ENCODE measurements around the gene RAB22A. TPM values are rescaled to one million over a fixed set of nuclear protein-coding genes. Genes with fewer than 3 reads are reported as not detected.

RAB22A gene
- total RNA-seq, 4 donors from 2014 or later = 4.2 to 25.9 (median 20.7) TPM

- no peaks in the 10 kb centered on the region for H3K36me3 ChIP-seq
- intact Hi-C loops (cut with DNase I; ENCODE audit: low total_unique reads) (no loop called here), in situ Hi-C loops (cut with MboI; ENCODE audit: low pct_ligation_motif_present in 1 of 4, low pct_unique_long_range_greater_than_20kb in 1 of 4, low sequenced_read_pairs in 3 of 4) (no loop called here)
- H3K4me3 ChIP-seq = no peak overlapping the region
- TF ChIP-seq POLR2AphosphoS5 (IDR thresholded peaks at IDR 0.05) = no peak
- no peak for TF ChIP-seq POLR2A (IDR thresholded peaks at IDR 0.05)
- TF ChIP-seq, protein P1, sequence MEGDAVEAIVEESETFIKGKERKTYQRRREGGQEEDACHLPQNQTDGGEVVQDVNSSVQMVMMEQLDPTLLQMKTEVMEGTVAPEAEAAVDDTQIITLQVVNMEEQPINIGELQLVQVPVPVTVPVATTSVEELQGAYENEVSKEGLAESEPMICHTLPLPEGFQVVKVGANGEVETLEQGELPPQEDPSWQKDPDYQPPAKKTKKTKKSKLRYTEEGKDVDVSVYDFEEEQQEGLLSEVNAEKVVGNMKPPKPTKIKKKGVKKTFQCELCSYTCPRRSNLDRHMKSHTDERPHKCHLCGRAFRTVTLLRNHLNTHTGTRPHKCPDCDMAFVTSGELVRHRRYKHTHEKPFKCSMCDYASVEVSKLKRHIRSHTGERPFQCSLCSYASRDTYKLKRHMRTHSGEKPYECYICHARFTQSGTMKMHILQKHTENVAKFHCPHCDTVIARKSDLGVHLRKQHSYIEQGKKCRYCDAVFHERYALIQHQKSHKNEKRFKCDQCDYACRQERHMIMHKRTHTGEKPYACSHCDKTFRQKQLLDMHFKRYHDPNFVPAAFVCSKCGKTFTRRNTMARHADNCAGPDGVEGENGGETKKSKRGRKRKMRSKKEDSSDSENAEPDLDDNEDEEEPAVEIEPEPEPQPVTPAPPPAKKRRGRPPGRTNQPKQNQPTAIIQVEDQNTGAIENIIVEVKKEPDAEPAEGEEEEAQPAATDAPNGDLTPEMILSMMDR (IDR thresholded peaks at IDR 0.05) = no peak
- no peak for TF ChIP-seq EP300 (IDR thresholded peaks at IDR 0.05; ENCODE audit: low read depth)
- H3K4me1 ChIP-seq = peaks cover 0 to 40% (median 13%) of the 10 kb centered on the region in 4 donors
- no peaks in the 10 kb centered on the region for H3K27me3 ChIP-seq
- H3K27ac ChIP-seq = peak overlapping the region in 1 of 4 donors; percentile 59
- no peaks in the 10 kb centered on the region for H3K9me3 ChIP-seq
- WGBS, 2 donors (ENCODE audit: low coverage in 1 of 2) = 83 to 96% methylated on average over 3 to 9 of the region's 9 CpGs
- DNase-seq = no peak
Observed at GRCh38 chr20:58267389-58268215, 41.9 kb upstream of the RAB22A start.

DNA sequence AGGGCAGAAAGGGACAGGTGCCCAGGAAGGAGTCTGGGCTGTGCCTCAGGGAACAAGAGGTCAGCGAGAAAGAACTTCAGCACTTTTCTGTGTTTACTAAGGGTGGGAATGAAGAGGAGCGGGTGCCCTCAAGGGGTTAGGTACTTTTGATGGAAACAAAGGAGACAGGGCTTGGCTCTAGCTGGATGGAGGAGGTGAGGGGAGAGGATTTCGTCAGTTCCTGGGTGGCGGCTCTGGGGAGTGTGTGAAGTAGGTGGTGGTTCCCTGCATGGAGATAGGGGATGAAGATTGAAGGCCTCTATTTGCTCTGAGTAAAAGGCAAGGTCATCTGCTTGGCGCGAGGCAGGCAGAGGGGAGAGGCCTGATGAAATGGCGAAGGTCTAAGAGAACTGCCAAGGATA, 41.1 kb upstream of the RAB22A start:
- H3K4me1 ChIP-seq = peaks cover 0 to 40% (median 13%) of the 10 kb centered on the region in 4 donors
- no peak overlapping the region for H3K4me3 ChIP-seq
- no peaks in the 10 kb centered on the region for H3K9me3 ChIP-seq
- peak; percentile 34 for DNase-seq
- 71 to 73% methylated on average over 4 to 7 of the region's 7 CpGs for WGBS, 2 donors (ENCODE audit: low coverage in 1 of 2)
- peak overlapping the region in 3 of 4 donors; percentile 28 to 59 (median 48) for H3K27ac ChIP-seq
- H3K27me3 ChIP-seq = no peaks in the 10 kb centered on the region
- TF ChIP-seq EP300 (IDR thresholded peaks at IDR 0.05; ENCODE audit: low read depth) (no peak), POLR2A (IDR thresholded peaks at IDR 0.05) (no peak), POLR2AphosphoS5 (IDR thresholded peaks at IDR 0.05) (no peak)
- TF ChIP-seq, protein P1 (IDR thresholded peaks at IDR 0.05) = no peak
- intact Hi-C loops (cut with DNase I; ENCODE audit: low total_unique reads) (no loop called here), in situ Hi-C loops (cut with MboI; ENCODE audit: low pct_ligation_motif_present in 1 of 4, low pct_unique_long_range_greater_than_20kb in 1 of 4, low sequenced_read_pairs in 3 of 4) (no loop called here)
- H3K36me3 ChIP-seq = no peaks in the 10 kb centered on the region

DNA sequence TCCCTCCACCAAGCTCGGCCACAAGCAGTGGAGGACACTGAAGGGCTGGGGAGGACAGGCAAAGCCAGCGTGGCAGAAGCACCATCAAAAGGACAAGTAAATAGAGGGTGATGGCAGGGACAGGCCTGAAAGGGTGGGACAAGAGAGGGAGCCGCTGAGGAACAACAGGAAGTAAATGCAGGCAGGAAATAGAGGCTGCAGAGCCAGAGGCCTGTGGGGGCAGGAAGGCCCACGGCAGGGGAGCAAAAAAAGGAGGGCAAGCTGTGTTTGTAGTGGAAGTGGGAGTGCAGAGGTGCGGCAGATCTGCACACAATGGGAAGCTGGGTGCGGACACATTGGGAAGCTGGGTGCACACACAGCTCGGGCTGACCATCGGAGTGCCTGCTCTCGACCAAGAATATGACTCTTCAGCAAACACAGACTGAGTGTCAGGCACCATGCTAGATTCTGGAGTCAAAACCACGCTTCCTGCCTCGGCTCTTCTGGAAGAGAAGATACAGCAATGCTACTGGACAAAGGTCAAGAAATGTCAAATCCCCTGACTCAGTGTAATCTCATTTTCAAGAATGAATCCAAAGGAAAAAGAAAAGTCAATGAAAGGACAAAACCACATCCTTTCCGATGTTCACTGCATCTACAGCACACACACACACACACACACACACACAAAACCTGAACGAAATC, 40.4 kb upstream of the RAB22A start:
- no peak for DNase-seq
- no peaks in the 10 kb centered on the region for H3K36me3 ChIP-seq
- no peak overlapping the region for H3K4me3 ChIP-seq
- intact Hi-C loops (cut with DNase I; ENCODE audit: low total_unique reads) = no loop called here
- H3K27me3 ChIP-seq = no peaks in the 10 kb centered on the region
- H3K9me3 ChIP-seq = peaks cover 0 to 2% of the 10 kb centered on the region in 2 donors
- peak overlapping the region in 3 of 4 donors; percentile 28 to 59 (median 48) for H3K27ac ChIP-seq
- 81 to 87% methylated on average over 8 to 13 of the region's 13 CpGs for WGBS, 2 donors (ENCODE audit: low coverage in 1 of 2)
- peaks cover 0 to 38% (median 12%) of the 10 kb centered on the region in 4 donors for H3K4me1 ChIP-seq
- in situ Hi-C loops (cut with MboI; ENCODE audit: low pct_ligation_motif_present in 1 of 4, low pct_unique_long_range_greater_than_20kb in 1 of 4, low sequenced_read_pairs in 3 of 4) = no loop called here
- TF ChIP-seq POLR2A (IDR thresholded peaks at IDR 0.05) (no peak), EP300 (IDR thresholded peaks at IDR 0.05; ENCODE audit: low read depth) (no peak), POLR2AphosphoS5 (IDR thresholded peaks at IDR 0.05) (no peak)
- TF ChIP-seq, protein P1 (IDR thresholded peaks at IDR 0.05) = no peak

DNA sequence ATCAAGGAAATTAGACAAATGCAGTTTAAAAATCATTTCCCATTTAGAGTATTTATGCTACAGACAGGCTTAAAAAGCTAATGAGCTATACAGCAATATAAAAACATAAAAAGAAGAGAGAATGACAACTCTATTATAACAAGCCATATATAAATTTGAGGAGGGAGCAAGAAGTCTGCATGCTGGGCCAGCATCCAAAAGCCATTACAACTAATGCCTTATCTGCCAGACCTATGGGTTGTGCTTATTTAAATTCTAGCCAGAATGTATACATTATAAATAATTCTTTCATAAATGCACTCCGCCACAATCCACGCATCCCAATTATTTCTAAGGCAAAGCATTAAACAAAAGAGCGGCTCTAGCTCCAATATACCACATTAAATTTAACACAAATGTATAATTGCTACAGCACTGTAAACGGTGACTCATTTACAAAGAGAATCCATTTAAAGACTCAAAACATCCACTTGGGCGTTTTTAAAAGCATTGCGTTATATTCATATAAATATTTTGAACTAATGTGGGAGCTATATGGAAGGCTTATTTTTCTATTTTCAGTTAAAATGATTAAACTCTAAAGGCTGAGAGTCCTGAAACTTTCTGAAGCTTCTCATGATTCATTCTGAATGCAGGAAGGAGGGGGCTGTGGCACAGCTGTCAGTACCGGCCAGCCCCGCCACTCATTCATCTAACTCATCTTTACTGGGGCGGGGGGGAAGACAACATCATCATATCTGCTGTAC, 37.7 kb upstream of the RAB22A start:
- no peak for DNase-seq
- Histone ChIP-seq H3K4me3 (no peak overlapping the region), H3K36me3 (no peaks in the 10 kb centered on the region), H3K9me3 (peaks cover 0 to 4% of the 10 kb centered on the region in 2 donors), H3K27ac (no peak overlapping the region), H3K4me1 (peaks cover 0 to 30% (median 8%) of the 10 kb centered on the region in 4 donors), H3K27me3 (no peaks in the 10 kb centered on the region)
- in situ Hi-C loops (cut with MboI; ENCODE audit: low pct_ligation_motif_present in 1 of 4, low pct_unique_long_range_greater_than_20kb in 1 of 4, low sequenced_read_pairs in 3 of 4) (no loop called here), intact Hi-C loops (cut with DNase I; ENCODE audit: low total_unique reads) (no loop called here)
- TF ChIP-seq POLR2A (IDR thresholded peaks at IDR 0.05) = no peak
- TF ChIP-seq EP300 (IDR thresholded peaks at IDR 0.05; ENCODE audit: low read depth) = no peak
- TF ChIP-seq, protein P1 (IDR thresholded peaks at IDR 0.05) = no peak
- TF ChIP-seq POLR2AphosphoS5 (IDR thresholded peaks at IDR 0.05) = no peak
- WGBS, 2 donors (ENCODE audit: low coverage in 1 of 2) = 70 to 78% methylated on average over 6 to 9 of the region's 9 CpGs
